Measurements from ENCODE around the gene B3GAT1. TPM values are rescaled to one million over a fixed set of nuclear protein-coding genes. Genes with fewer than 3 reads are reported as not detected.

The B3GAT1 gene
- total RNA-seq, 1 experiment from 2014 or later, result 0.10 TPM

DNA sequence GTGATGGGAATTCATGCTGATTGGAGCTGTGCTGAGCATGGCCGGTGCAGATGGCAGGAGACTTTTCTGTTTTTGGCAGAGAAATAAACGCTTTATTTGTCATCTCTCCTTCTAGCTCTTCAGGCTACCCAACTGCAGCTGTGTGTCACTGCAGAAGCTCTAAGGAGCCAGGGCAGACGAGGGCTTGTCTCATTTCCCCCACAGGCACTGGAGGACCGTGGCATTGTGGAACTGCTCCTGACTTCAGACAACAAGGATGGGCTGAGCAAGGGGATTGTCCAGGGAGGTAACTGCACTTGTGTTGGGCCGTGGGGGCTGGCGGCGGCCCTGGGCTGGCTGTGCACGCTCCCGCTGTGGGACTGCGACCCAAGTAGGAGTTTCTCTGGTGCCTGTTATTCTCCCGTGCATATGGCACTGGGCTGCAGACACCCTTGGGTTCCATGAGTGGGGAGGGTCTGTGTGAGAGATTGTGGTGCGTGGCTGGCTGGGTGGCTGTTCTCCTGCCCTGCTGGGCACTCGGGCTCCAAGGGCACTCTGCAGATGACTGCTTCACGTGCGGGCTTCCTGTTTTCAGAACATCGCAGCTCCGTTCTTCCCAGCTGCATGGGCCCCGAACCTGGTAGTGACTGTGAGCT lies 53.1 kb downstream of the B3GAT1 start:
- Histone ChIP-seq H3K27ac (ENCODE audit: low read length) (no peak overlapping the region), H3K4me1 (ENCODE audit: control insufficient read depth, insufficient read depth, low read length) (0 out of 2 replicates have a peak, but pooled peaks cover 4% of the 10 kb centered on the region), H3K36me3 (ENCODE audit: control insufficient read depth, insufficient read depth, low read length) (no peaks in the 10 kb centered on the region), H3K27me3 (ENCODE audit: control insufficient read depth, insufficient read depth, low read length) (no peaks in the 10 kb centered on the region), H3K9me3 (ENCODE audit: control insufficient read depth, insufficient read depth, low read depth, low read length) (no peaks in the 10 kb centered on the region), H3K4me3 (ENCODE audit: low read depth in 2 of 2, low read length in 2 of 2) (no peak overlapping the region)
- DNase-seq (ENCODE audit: low read depth, low spot score) (no peak), ATAC-seq (no peak)
- ChIA-PET CTCF (interaction anchor here (0.6 kb wide), 1 partner anchor 588 kb away, joined by 3 read pairs; no protein-coding TSS in a partner anchor), POLR2A (no interaction called here)
- no TSS peak for BruUV-seq (replicated peaks)
- intact Hi-C loops (cut with micrococcal nuclease; ENCODE audit: unreplicated experiment), result no loop called here
- in situ Hi-C loops (cut with HindIII; ENCODE audit: low pct_unique_long_range_greater_than_20kb, low sequenced_read_pairs), result no loop called here
- TF ChIP-seq POLR2AphosphoS5 (IDR thresholded peaks at IDR 0.05; ENCODE audit: low read depth, low read length), result no peak
- TF ChIP-seq SIN3A (IDR thresholded peaks at IDR 0.05; ENCODE audit: borderline replicate concordance, insufficient read depth, low read depth, low read length), result no peak
- TF ChIP-seq, protein P1, sequence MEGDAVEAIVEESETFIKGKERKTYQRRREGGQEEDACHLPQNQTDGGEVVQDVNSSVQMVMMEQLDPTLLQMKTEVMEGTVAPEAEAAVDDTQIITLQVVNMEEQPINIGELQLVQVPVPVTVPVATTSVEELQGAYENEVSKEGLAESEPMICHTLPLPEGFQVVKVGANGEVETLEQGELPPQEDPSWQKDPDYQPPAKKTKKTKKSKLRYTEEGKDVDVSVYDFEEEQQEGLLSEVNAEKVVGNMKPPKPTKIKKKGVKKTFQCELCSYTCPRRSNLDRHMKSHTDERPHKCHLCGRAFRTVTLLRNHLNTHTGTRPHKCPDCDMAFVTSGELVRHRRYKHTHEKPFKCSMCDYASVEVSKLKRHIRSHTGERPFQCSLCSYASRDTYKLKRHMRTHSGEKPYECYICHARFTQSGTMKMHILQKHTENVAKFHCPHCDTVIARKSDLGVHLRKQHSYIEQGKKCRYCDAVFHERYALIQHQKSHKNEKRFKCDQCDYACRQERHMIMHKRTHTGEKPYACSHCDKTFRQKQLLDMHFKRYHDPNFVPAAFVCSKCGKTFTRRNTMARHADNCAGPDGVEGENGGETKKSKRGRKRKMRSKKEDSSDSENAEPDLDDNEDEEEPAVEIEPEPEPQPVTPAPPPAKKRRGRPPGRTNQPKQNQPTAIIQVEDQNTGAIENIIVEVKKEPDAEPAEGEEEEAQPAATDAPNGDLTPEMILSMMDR (IDR thresholded peaks at IDR 0.05), result no peak
- TF ChIP-seq, protein P2, sequence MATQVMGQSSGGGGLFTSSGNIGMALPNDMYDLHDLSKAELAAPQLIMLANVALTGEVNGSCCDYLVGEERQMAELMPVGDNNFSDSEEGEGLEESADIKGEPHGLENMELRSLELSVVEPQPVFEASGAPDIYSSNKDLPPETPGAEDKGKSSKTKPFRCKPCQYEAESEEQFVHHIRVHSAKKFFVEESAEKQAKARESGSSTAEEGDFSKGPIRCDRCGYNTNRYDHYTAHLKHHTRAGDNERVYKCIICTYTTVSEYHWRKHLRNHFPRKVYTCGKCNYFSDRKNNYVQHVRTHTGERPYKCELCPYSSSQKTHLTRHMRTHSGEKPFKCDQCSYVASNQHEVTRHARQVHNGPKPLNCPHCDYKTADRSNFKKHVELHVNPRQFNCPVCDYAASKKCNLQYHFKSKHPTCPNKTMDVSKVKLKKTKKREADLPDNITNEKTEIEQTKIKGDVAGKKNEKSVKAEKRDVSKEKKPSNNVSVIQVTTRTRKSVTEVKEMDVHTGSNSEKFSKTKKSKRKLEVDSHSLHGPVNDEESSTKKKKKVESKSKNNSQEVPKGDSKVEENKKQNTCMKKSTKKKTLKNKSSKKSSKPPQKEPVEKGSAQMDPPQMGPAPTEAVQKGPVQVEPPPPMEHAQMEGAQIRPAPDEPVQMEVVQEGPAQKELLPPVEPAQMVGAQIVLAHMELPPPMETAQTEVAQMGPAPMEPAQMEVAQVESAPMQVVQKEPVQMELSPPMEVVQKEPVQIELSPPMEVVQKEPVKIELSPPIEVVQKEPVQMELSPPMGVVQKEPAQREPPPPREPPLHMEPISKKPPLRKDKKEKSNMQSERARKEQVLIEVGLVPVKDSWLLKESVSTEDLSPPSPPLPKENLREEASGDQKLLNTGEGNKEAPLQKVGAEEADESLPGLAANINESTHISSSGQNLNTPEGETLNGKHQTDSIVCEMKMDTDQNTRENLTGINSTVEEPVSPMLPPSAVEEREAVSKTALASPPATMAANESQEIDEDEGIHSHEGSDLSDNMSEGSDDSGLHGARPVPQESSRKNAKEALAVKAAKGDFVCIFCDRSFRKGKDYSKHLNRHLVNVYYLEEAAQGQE (IDR thresholded peaks at IDR 0.05; ENCODE audit: insufficient read depth in 1 of 2, low read depth in 2 of 2, low read length in 1 of 2), result no peak
- no peak for TF ChIP-seq TCF7L2 (IDR thresholded peaks at IDR 0.05; ENCODE audit: low read depth, low read length)

DNA sequence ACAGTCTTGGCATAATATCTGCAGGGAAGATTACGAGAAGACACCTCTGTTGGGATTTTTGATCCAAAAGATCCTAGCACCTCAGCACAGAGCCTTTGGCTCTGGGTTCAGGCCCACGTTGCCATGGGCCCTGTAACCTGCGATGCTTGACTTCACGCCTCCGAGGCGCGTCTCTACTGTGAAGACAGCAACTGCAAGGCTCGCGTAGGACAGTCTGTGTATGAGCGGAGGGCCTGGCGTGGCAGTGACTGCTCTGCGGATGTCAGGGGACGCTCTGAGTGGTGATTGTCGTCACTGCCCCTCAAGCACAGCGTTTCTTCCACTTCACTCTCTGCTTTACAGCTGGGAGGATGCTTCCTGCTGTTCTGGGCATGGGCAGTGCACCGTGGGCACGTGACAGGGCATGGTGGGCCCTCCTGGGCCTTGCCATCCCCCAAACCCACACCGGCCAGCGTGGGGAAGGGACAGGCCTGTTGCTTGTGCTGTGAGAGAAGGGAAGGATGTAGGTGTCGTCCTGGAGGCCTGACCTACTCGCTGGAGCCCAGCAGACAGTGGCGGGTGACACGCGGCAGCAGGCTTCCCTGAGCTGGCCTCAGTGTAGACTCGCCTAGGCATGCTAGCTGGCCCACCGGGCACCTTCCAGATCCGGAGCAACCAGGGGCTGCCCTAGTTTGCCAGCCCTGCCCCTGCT lies 53.7 kb downstream of the B3GAT1 start:
- 0 out of 2 replicates have a peak, but pooled peaks cover 4% of the 10 kb centered on the region for H3K4me1 ChIP-seq (ENCODE audit: control insufficient read depth, insufficient read depth, low read length)
- no peaks in the 10 kb centered on the region for H3K9me3 ChIP-seq (ENCODE audit: control insufficient read depth, insufficient read depth, low read depth, low read length)
- no peak overlapping the region for H3K27ac ChIP-seq (ENCODE audit: low read length)
- in situ Hi-C loops (cut with HindIII; ENCODE audit: low pct_unique_long_range_greater_than_20kb, low sequenced_read_pairs) (no loop called here), intact Hi-C loops (cut with micrococcal nuclease; ENCODE audit: unreplicated experiment) (no loop called here)
- DNase-seq (ENCODE audit: low read depth, low spot score) (no peak), ATAC-seq (no peak)
- CTCF ChIA-PET, result no interaction called here
- POLR2A ChIA-PET, result no interaction called here
- no peaks in the 10 kb centered on the region for H3K27me3 ChIP-seq (ENCODE audit: control insufficient read depth, insufficient read depth, low read length)
- TF ChIP-seq POLR2AphosphoS5 (IDR thresholded peaks at IDR 0.05; ENCODE audit: low read depth, low read length), result no peak
- TF ChIP-seq TCF7L2 (IDR thresholded peaks at IDR 0.05; ENCODE audit: low read depth, low read length), result no peak
- TF ChIP-seq, protein P1 (IDR thresholded peaks at IDR 0.05), result no peak
- TF ChIP-seq SIN3A (IDR thresholded peaks at IDR 0.05; ENCODE audit: borderline replicate concordance, insufficient read depth, low read depth, low read length), result no peak
- TF ChIP-seq, protein P2 (IDR thresholded peaks at IDR 0.05; ENCODE audit: insufficient read depth in 1 of 2, low read depth in 2 of 2, low read length in 1 of 2), result no peak
- H3K4me3 ChIP-seq (ENCODE audit: low read depth in 2 of 2, low read length in 2 of 2), result no peak overlapping the region
- H3K36me3 ChIP-seq (ENCODE audit: control insufficient read depth, insufficient read depth, low read length), result no peaks in the 10 kb centered on the region
- BruUV-seq (replicated peaks), result no TSS peak
